HG03196 (cell line): Measurements from ENCODE around the gene DGKH.
"Not testable (repeated sequence)": the region's sequence is repeated elsewhere in the genome, so short reads cannot be mapped to it uniquely, and the experiment has no call there.

Experiments used
- ATAC-seq: cut with Tn5 transposase; IDR thresholded peaks from one replicate; pipeline ENCODE4 v1.9.1; 2021; ENCODE audit not compliant: unreplicated experiment

Gene DGKH

DNA sequence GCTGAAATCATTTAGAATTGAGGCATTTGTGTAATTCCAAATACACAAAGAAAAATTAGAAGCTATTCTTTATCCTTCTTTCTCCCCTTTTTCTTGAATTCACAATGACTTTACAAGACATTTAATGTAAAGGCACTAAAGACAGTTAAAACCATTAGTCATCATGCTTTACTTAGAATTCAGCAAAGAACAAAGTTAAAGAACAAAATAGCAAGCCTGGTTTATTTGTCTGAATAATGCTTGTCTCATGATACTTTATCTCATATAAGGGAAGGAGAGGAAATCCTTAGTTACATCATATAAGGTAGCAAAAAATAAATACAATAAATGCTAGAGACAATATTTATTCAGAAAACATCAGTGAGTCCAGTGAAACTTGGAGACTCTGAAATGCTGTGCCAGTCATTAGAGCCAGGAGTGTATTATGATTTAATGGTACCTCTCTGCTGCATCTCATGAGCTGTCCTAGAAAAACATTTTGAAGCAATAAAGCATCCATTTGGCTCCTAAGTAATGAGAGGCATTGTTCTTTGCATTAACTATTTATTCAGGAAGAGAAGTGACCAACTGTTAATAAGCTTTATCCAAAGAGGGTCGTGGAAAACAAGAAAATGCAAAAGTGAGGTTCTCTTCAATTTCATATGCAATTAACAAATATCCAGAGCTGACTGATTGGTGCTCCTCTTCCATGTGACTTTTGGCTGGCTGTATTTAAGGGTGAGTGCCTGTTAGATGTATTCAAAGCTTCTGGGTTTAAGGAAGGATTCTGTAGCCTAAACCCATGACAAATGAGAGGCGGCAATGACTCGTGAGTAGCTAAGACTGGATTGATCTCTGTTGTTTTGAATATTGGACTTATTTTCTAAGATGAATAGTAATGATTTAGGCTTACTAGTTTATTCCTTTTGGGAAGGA is 105.0 kb downstream of the DGKH start:
- no peak for ATAC-seq

DNA sequence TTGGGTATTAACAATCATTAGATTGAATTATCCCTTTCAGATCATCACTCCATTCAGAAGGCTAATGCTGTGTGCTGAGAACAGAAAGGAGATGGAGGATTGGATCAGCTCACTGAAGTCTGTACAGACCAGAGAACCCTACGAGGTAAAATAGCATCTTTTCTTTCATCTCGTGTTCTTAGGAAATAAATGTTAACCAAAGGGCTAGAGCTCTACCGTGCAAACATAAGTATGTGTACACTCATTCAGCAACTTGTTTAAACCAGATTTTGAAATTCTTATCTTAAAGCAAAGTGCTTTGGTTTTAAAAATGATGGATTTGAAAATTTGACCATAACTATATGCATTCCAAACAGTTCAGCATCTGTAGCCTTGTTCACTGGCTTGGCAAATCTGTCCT is 106.8 kb downstream of the DGKH start:
- no peak for ATAC-seq

DNA sequence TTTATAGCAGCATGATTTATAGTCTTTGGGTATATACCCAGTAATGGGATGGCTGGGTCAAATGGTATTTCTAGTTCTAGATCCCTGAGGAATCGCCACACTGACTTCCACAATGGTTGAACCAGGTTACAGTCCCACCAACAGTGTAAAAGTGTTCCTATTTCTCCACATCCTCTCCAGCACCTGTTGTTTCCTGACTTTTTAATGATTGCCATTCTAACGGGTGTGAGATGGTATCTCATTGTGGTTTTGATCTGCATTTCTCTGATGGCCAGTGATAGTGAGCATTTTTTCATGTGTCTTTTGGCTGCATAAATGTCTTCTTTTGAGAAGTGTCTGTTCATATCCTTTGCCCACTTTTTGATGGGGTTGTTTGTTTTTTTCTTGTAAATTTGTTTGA is 114.9 kb downstream of the DGKH start:
- ATAC-seq: not testable (repeated sequence)

DNA sequence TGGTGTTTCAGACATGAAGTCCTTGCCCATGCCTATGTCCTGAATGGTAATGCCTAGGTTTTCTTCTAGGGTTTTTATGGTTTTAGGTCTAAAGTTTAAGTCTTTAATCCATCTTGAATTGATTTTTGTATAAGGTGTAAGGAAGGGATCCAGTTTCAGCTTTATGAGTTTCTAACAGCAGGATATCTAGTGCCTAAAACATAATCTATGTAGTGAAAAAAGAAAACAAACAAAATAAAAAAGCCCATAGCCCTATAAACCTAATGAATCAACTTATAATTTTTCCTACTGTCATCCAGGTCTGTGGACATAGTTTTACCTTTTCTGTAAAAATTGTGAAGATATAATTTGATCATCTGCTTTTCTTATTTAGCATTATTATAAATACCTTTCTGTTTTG is 115.5 kb downstream of the DGKH start:
- ATAC-seq: not testable (repeated sequence)

DNA sequence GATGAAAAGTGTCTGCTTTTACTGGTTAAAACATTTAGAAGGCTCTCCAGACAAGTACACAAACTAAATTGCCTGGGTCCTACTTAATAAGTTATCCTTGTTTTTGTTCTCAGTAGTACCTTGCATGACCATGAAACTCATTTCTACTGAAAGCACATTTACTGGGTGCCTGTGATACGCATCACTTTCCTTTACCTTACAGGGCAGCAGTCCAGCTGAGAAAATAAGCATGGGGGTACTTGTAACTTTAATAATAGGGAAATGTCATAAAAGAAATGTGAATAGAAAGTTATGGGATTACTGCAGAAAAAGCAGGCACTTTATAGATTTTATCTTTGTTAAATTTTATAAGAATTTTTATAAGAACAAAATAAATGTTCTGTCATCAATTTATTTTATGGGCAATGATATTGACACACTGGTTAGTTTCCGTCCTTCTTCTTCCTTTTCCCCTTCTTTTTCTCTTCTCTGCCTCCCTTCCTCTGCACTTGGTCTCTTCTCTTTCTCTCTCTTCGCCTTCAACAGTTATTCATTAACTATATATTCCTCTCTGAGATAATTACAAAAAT is 116.2 kb downstream of the DGKH start:
- ATAC-seq: no peak

DNA sequence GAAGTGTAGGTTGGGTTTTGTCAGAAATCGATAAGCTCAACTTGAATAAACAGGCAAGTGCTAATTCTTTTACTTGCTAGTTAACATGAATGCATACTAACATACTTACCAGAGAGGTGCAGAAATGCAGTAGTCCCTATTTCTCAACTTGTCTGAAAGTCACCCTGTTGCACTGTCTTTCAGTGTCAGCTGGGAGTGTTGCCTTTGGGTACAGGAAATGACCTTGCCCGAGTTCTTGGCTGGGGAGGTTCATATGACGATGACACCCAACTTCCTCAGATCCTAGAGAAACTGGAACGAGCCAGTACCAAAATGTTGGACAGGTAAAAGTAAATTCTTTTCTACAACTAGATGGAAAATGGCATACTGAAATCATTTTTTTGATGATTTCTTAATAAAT is 120.0 kb downstream of the DGKH start:
- ATAC-seq: no peak

DNA sequence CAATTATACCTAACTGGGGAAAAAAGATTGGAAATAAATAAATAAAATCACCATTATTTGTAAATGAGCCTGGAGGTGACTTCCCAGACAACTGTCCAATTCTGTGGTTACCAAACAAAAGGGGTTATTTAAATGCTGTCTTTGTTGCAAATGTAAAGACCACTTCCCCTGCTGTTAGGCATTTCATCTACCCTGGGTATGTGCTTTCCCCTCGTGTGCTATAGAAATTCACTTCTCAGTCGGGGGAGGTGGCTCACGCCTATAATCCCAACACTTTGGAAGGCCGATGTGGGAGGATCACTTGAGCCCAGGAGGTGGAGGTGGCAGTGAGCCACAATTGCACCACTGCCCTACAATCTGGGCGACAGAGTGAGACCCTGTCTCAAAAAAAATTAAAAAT is 121.6 kb downstream of the DGKH start:
- no peak for ATAC-seq

DNA sequence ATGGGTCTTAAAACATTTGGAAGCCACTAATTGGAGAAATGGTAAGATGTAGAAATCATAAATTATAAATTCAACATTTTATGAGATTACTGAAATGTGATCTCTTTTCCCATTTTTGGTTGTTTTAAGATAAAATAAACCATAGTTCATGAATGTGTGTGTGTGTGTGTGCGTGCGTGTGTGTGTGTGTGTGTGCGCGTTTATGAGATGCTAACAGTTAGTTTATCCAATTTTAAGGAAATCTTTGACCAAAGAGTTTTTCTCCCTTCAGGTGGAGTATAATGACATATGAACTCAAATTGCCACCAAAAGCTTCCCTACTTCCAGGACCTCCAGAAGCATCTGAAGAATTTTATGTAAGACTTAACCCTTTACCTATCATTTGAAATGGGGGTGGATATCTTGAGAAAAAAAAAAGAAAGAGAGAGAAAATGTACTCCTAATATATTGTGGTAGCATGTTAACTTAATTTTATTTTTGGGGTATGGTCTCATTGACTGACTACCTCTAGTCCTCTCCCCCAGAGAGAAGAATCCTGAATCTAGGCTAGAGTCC is 125.4 kb downstream of the DGKH start:
- no peak for ATAC-seq

DNA sequence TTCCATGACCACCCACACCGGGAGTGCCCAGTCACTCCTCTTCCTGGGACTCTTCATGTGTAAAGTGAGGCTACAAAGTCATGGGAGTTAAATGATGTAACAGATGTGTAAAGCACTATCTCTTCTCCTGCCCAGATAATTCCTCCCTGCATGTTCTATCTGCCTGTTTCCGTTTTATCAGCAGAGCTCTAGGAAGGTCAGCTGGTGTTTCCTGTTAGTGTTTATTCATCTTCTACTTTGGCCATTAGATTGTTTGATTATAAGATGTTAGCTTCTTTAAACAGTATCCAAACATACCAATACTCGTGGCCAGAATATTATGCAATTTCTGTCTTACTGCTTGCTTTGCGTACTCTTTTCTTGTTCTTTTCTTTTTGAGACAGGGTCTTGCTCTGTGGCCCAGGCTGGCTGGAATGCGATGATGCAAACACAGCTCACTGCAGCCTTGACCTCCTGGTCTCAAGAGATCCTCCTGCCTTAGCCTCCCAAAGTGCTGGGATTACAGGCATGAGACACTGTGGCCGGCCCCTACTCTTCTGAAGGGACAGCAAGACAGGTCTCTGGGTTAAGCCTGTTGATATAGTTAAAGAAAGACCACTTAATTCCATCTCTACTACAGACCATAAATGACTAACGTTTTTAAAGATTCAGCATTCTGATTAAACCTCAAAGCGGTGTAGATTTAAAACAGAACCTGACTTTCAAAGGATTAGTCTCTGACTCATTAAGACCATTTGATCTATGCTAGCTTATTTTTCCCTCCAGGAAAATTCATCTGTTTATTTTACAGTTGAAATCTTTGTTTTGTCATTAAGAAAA is 126.1 kb downstream of the DGKH start:
- no peak for ATAC-seq

DNA sequence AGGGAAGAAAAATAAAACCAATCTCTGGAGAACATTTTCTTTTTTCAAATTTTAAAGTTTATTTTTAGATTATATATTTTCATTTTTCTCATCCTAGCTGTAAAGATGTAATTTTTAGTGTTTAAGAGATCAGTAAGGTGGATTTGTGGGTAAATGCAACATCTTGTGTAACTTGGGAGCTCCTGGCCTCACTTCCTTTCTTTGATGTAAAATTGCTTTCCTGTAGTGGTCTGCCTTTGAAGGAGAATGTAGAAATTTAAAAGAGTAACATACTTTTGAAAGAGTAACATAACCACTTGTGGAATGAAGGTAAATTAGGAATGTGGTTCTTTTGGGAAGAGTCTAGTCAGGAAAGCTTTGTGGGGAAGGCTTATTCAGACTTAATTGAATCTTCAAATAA is 127.8 kb downstream of the DGKH start:
- ATAC-seq: no peak

DNA sequence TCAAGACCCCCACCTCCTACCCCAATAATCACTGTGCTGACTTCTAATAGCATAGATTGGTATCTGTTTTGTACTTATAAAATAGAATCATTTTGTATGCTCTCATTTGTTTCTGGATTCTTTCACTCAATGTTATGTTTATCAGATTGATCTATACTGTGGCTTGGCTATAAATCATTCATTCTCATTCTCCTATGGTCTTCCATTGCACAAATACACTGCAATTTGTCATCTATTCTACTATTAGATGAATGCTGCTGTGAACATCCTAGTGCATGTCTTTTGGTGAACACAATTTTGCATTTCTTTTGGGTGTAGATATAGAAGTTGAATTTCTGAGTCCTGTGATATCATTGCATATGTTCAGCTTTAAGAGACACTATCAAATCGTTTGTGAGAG is 128.7 kb downstream of the DGKH start:
- ATAC-seq: no peak

DNA sequence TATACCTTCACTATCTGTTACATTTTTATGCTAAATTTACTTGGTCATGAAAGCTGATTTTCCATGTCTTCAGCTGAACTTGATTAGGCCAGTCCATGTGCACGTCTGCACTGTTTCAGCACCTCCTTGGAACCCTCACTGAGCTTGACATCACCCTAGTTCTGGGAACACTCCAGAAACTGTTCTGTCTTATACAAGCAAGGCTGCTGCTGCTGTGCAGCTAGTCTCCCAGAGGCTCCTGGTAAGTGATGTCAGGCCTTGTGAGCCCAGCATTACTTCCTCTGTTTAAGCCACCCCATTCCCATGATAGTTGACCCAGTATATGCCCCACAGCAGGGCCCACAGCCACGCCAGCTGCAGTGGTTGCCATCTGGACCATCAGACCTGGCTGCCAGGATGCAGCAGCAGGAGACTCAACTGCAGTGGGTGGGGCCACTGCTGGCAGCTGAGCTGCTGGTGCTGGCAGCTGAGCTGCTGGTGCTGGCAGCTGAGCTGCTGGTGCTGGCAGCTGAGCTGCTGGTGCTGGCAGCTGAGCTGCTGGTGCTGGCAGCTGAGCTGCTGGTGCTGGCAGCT is 133.0 kb downstream of the DGKH start:
- no peak for ATAC-seq

DNA sequence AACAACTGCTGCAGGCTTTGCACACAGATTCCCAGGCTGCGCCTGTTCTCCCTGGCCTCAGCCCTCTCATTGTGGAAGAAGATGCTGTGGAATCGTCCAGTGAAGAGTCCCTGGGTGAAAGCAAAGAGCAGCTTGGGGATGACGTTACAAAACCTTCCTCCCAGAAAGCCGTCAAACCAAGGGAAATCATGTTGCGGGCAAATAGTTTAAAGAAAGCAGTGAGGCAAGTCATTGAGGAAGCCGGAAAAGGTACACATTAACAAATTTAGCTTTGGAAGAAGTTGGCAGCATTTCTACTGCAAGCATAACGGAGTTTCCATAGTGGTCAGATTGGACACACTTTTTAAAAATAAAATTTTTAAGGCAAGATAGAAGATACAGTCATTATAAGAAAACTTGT is 140.6 kb downstream of the DGKH start:
- no peak for ATAC-seq

DNA sequence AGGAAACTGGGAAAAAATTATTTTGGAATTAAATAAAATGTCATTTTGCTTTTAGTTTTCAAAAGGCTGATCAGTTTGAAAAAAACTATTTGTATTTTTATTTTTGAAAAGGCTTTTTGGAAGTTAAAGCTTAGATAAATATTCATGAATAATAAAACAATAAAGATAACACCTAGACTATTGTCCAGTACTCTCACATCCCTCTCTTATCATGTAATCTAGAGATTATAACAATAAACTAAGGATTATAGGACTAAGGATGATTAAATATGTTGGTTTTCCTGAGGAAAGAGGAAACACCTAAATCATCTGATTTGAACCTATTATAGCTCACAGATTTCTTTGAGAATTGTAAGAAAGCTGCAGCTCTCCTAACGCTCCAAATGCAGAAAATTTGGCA is 142.1 kb downstream of the DGKH start:
- no peak for ATAC-seq

DNA sequence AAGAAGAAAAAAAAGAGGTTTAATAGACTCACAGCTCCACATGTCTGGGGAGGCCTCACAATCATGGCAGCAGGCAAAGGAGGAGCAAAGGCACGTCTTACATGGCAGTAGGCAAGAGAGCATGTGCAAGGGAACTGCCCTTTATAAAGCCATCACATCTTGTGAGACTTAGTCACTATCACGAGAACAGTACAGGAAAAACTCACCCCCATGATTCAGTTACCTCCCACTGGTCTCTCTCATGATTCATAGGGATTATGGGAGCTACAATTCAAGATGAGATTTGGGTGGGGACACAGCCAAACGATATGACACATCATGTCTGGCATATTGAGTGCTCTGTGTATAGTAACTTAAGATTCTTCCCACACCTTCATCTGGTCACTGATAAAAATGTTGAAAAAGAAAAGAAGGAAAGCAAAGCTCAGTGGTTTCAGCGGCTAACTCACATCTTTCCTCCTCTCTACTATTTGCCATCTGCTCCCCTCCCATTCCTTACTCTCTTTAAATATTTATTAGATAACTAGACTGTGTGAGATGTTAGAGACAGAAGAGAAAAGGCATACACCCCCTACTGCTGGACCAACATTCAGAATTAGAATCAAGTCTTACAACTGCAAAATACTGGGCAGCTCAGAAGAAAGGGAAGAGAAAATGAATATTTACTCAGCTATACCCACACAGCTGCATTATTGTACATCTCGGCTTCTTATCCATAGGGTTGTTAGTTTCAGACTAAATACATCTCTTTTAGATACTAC is 163.4 kb downstream of the DGKH start:
- no peak for ATAC-seq

DNA sequence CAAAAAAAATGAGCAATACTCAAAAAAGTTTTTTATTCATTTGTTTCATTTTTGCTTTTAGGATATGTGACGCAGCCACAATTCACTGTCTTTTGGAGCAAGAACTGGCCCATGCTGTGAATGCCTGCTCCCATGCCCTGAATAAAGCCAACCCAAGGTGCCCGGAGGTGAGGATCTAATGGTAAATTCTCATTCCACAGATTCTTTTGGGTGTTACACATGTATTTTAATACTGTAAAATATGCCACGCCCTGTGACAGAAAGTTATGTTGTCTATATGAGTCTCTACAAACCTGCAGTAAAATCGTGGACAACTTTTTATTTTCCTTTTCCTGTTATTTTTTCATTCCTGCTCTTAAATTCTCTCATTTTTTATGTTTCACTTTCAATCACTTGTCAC is 166.0 kb downstream of the DGKH start:
- no peak for ATAC-seq

DNA sequence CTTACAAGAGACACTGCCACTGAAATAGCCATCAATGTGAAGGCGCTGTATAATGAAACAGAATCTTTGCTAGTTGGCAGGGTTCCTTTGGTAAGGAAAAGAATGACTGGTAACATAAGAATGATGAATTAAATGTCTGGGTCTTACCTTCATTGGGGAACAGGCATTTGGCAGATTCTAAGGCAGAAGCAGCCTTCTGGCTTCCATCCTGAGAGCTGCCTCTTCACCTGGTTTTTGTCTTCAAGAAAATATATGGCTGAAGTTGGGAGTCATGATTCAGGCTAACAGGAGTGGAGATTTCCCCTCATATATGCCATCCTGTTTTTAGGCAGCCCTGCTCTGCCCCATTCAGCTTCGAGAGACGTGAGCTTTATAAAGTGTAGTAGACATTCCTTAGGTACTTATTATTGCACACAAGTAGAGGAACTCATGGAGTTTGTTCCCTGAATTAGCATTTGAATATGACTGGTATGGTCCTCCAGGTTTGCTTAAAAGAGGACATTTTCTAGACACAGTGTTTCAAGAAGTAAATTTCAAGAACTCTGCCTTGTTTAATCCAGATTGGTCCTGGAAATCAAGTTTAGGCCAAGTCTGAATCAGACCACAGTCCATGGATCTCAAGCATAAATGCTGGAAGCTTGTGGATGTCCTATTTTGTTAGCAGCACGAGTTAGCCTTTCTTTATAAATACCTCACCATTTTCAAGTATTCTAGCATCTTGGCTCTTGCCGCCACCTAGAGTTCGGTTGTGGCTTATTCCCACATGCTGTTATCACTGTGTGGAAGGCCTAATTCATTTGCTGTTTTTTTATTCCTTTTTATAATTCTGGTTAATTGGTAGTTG is 167.4 kb downstream of the DGKH start:
- ATAC-seq: no peak

DNA sequence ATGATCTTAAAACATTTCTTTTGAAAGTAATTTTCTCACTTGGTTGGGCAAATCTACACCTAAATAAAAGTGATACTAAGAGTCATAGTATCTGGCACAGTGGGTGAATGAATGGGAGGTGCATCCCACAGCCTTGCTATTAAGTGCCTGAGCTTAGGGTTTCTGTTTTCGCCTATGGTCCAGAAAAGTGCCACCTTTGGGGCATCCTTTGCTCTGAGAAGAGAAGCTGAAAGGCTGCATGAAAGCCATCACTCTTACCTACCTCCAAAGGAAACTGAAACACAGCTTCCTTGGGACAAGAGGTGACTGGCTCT is 167.9 kb downstream of the DGKH start:
- no peak for ATAC-seq

DNA sequence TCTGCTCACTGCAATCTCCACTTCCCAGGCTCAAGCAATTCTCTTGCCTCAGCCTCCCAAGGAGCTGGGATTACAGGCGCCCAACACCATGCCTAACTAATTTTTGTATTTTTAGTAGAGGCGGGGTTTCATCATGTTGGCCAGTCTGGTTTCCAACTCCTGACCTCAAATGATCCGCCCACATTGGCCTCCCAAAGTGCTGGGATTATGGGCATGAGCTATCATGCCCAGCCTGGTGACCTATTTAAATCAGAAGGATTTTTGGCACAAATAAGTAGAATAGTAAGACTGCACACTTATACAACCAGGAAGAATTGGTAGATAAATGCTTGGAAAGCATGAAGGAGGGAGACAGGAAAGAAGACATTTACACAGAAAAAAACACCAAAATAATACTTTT is 170.1 kb downstream of the DGKH start:
- no peak for ATAC-seq

DNA sequence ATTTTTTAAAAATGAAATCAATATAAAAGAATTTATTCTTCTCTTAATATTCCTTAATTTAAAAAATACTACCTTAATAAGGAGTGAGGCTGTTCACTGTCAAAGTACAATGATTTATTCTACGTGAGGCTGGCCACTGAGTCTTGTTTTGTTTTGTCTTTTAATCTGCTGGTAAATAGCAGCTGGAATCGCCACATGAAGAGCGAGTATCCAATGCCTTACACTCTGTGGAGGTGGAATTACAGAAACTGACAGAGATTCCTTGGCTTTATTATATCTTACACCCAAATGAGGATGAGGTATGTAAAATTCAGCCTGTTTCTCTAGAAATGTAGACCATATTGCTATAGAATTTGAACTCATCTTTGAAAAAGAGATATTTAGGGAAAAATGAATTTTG is 170.6 kb downstream of the DGKH start:
- ATAC-seq: no peak
